ENCODE data around the gene MACROD2. TPM values are rescaled to one million over a fixed set of nuclear protein-coding genes. Genes with fewer than 3 reads are reported as not detected.
"Not testable (repeated sequence)": the region's sequence is repeated elsewhere in the genome, so short reads cannot be mapped to it uniquely, and the experiment has no call there.

MACROD2 gene
- total RNA-seq, 1 donor from 2014 or later: 0.23 TPM

- no peak for DNase-seq (ENCODE audit: low read depth)
- H3K4me3 ChIP-seq (ENCODE audit: low read depth, low read length): no peak overlapping the region
- no peak for TF ChIP-seq CTCF (conservative IDR thresholded peaks at IDR 0.05; ENCODE audit: low read depth, low read length)
Measured at GRCh38 chr20:15967334-15967733, 1972.0 kb downstream of the MACROD2 start.

- H3K4me3 ChIP-seq (ENCODE audit: low read depth, low read length): no peak overlapping the region
- no peak for TF ChIP-seq CTCF (conservative IDR thresholded peaks at IDR 0.05; ENCODE audit: low read depth, low read length)
- no peak for DNase-seq (ENCODE audit: low read depth)
Measured at GRCh38 chr20:15976047-15976736, 1980.9 kb downstream of the MACROD2 start.

- H3K4me3 ChIP-seq (ENCODE audit: low read depth, low read length): no peak overlapping the region
- DNase-seq (ENCODE audit: low read depth): no peak
- TF ChIP-seq CTCF (conservative IDR thresholded peaks at IDR 0.05; ENCODE audit: low read depth, low read length): no peak
Measured at GRCh38 chr20:15977026-15977425, 1981.7 kb downstream of the MACROD2 start.

- no peak for DNase-seq (ENCODE audit: low read depth)
- no peak overlapping the region for H3K4me3 ChIP-seq (ENCODE audit: low read depth, low read length)
- TF ChIP-seq CTCF (conservative IDR thresholded peaks at IDR 0.05; ENCODE audit: low read depth, low read length): no peak
Measured at GRCh38 chr20:15977758-15978157, 1982.4 kb downstream of the MACROD2 start.

- not testable (repeated sequence) for DNase-seq (ENCODE audit: low read depth)
- H3K4me3 ChIP-seq (ENCODE audit: low read depth, low read length): peak overlapping the region; percentile 43
Measured at GRCh38 chr20:15985494-15986368, 1990.4 kb downstream of the MACROD2 start.

- TF ChIP-seq CTCF (conservative IDR thresholded peaks at IDR 0.05; ENCODE audit: low read depth, low read length): no peak
- no peak for DNase-seq (ENCODE audit: low read depth)
- no peak overlapping the region for H3K4me3 ChIP-seq (ENCODE audit: low read depth, low read length)
Measured at GRCh38 chr20:15986690-15987089, 1991.4 kb downstream of the MACROD2 start.

GRCh38 chr20:15991279-15991678, 1996.0 kb downstream of the MACROD2 start:
- no peak overlapping the region for H3K4me3 ChIP-seq (ENCODE audit: low read depth, low read length)
- no peak for DNase-seq (ENCODE audit: low read depth)
- TF ChIP-seq CTCF (conservative IDR thresholded peaks at IDR 0.05; ENCODE audit: low read depth, low read length): no peak

All from epithelial cell of proximal tubule (primary cell).